H1 (cell line): ENCODE measurements around the gene ZBTB25. TPM values are rescaled to one million over a fixed set of nuclear protein-coding genes. Genes with fewer than 3 reads are reported as not detected.

Source experiments
- CTCF ChIA-PET: fragments of 300-600 bp; sonication (Branson Sonifier 250); formaldehyde crosslinking; loops from one replicate; lab custom pipeline; 2021; ENCODE audit not compliant: partially characterized antibody; lab: Charles Lee
- POLR2A ChIA-PET: fragments of 300-600 bp; sonication (Branson Sonifier 250); formaldehyde crosslinking; loops from one replicate; lab custom pipeline; 2021; ENCODE audit warnings: inconsistent platforms; ENCODE audit not compliant: partially characterized antibody; lab: Charles Lee
- DNase-seq, 2 experiments: peaks; one replicate each; pipeline versions ENCODE4 v3.0.0 to v3.0.0-alpha.2; 2010 to 2022; ENCODE audit warnings: low spot score in 2 of 2, low read depth in 1 of 2, mixed read lengths in 1 of 2
- FAIRE-seq: peaks from 2 replicates; lab custom pipeline; 2011; peaks lifted over from hg19 to GRCh38; lab: Jason Lieb, UNC
- H2AFZ ChIP-seq: 2 replicates; pipeline ENCODE4 v1.8.1; 2012; ENCODE audit warnings: low read length, inconsistent platforms
- H2AK5ac ChIP-seq: 2 replicates; pipeline ENCODE4 v1.6.1; 2013; ENCODE audit warnings: low read depth, low read length
- H2BK120ac ChIP-seq: replicated peaks from 2 replicates; pipeline ENCODE3; 2013; ENCODE audit warnings: low read depth, low read length, inconsistent platforms
- H2BK12ac ChIP-seq: 2 replicates; pipeline ENCODE4 v1.6.1; 2013; ENCODE audit warnings: low read depth, low read length
- H2BK15ac ChIP-seq: 2 replicates; pipeline ENCODE4 v1.6.1; 2013; ENCODE audit warnings: low read length
- H2BK20ac ChIP-seq: 2 replicates; pipeline ENCODE4 v1.6.1; 2013; ENCODE audit warnings: low read length
- H2BK5ac ChIP-seq: 2 replicates; pipeline ENCODE4 v1.6.1; 2013; ENCODE audit warnings: low read depth, low read length
- H3K14ac ChIP-seq: 2 replicates; pipeline ENCODE4 v1.6.1; 2013; ENCODE audit warnings: inconsistent platforms; ENCODE audit not compliant: insufficient read length
- H3K18ac ChIP-seq: 2 replicates; pipeline ENCODE4 v1.6.1; 2013; ENCODE audit warnings: low read length; ENCODE audit errors: extremely low read depth
- H3K23ac ChIP-seq: 2 replicates; pipeline ENCODE4 v1.6.1; 2013; ENCODE audit warnings: inconsistent platforms; ENCODE audit not compliant: insufficient read length
- H3K23me2 ChIP-seq: 2 replicates; pipeline ENCODE4 v1.6.1; 2013; ENCODE audit warnings: low read depth, low read length
- H3K27ac ChIP-seq: 2 replicates; pipeline ENCODE4 v1.6.1; 2011; ENCODE audit warnings: low read depth, low read length, inconsistent platforms
- H3K27me3 ChIP-seq, 4 experiments: replicated peaks in 1 of 4; 1 replicate in 1 of 4; 2 replicates in 3 of 4; pipeline versions ENCODE4 v1.6.1 to v1.8.1; 2011 to 2013; ENCODE audit warnings: low read length in 3 of 4, mild to moderate bottlenecking in 3 of 4, inconsistent platforms in 2 of 4, mixed read lengths in 2 of 4, moderate library complexity in 1 of 4; ENCODE audit not compliant: control insufficient read depth in 3 of 4, insufficient read depth in 3 of 4; ENCODE audit errors: extremely low read depth in 1 of 4
- H3K36me3 ChIP-seq, 4 experiments: 2 replicates each; pipeline versions ENCODE4 v1.6.1 to v1.8.1; 2011 to 2013; ENCODE audit warnings: mild to moderate bottlenecking in 4 of 4, low read length in 3 of 4, moderate library complexity in 2 of 4, control low read depth in 1 of 4, inconsistent platforms in 1 of 4; ENCODE audit not compliant: insufficient read depth in 4 of 4, control insufficient read depth in 2 of 4
- H3K4ac ChIP-seq: replicated peaks from 2 replicates; pipeline ENCODE3; 2013; ENCODE audit warnings: low read length, low read depth, mixed read lengths, inconsistent platforms; ENCODE audit not compliant: insufficient read length
- H3K4me1 ChIP-seq, 4 experiments: replicated peaks in 1 of 4; 1 replicate in 1 of 4; 2 replicates in 3 of 4; pipeline versions ENCODE4 v1.6.1 to v1.8.1; 2011 to 2013; ENCODE audit warnings: low read length in 3 of 4, inconsistent platforms in 2 of 4, mixed read lengths in 1 of 4; ENCODE audit not compliant: insufficient read depth in 4 of 4, control insufficient read depth in 3 of 4
- H3K4me2 ChIP-seq, 2 experiments: 2 replicates each; pipeline versions ENCODE4 v1.6.1 to v1.8.1; 2011 to 2013; ENCODE audit warnings: low read depth in 2 of 2, low read length in 2 of 2, control low read depth in 1 of 2, inconsistent platforms in 1 of 2, mild to moderate bottlenecking in 1 of 2; ENCODE audit not compliant: insufficient read depth in 1 of 2
- H3K4me3 ChIP-seq, 4 experiments: fragments of 200-600, 300-600 bp in 1 of 4; sonication (generic), shearing (Covaris generic), sonication (Bioruptor Twin) in 1 of 4; 2 replicates each; pipeline versions ENCODE4 v1.5.1 to v1.8.1; 2011 to 2016; ENCODE audit warnings: low read length in 4 of 4, low read depth in 3 of 4, control low read depth in 2 of 4, inconsistent platforms in 2 of 4, mild to moderate bottlenecking in 2 of 4, mixed read lengths in 1 of 4, moderate library complexity in 1 of 4; ENCODE audit not compliant: insufficient read depth in 2 of 4; ENCODE audit errors: extremely low read depth in 1 of 4
- H3K56ac ChIP-seq: replicated peaks from 2 replicates; pipeline ENCODE3; 2013; ENCODE audit warnings: low read depth, mild to moderate bottlenecking, mixed read lengths, low read length, inconsistent platforms; ENCODE audit not compliant: insufficient read length
- H3K79me1 ChIP-seq: 2 replicates; pipeline ENCODE4 v1.6.1; 2013; ENCODE audit warnings: low read depth, low read length, control low read depth
- H3K79me2 ChIP-seq, 2 experiments: 2 replicates each; pipeline versions ENCODE4 v1.6.1 to v1.8.1; 2012 to 2013; ENCODE audit warnings: low read length in 2 of 2, mild to moderate bottlenecking in 2 of 2, inconsistent platforms in 1 of 2; ENCODE audit not compliant: insufficient read depth in 2 of 2, control insufficient read depth in 1 of 2
- H3K9ac ChIP-seq, 4 experiments: replicated peaks in 1 of 4; 1 replicate in 1 of 4; 2 replicates in 3 of 4; pipeline versions ENCODE4 v1.6.1 to v1.8.1; 2011 to 2013; ENCODE audit warnings: low read depth in 3 of 4, low read length in 3 of 4, control low read depth in 2 of 4, mild to moderate bottlenecking in 2 of 4, moderate library complexity in 2 of 4, inconsistent platforms in 1 of 4; ENCODE audit errors: extremely low read depth in 1 of 4
- H3K9me3 ChIP-seq, 2 experiments: 2 replicates each; pipeline versions ENCODE4 v1.6.1 to v1.8.1; 2012 to 2013; ENCODE audit warnings: mild to moderate bottlenecking in 2 of 2, moderate library complexity in 2 of 2, control low read depth in 1 of 2, inconsistent platforms in 1 of 2, low read depth in 1 of 2, low read length in 1 of 2, mixed read lengths in 1 of 2; ENCODE audit not compliant: insufficient read depth in 2 of 2
- H4K20me1 ChIP-seq, 2 experiments: replicated peaks in 1 of 2; 2 replicates each; pipeline versions ENCODE3 to v1.8.1; 2011 to 2013; ENCODE audit warnings: inconsistent platforms in 2 of 2, low read length in 2 of 2, mild to moderate bottlenecking in 1 of 2; ENCODE audit not compliant: insufficient read depth in 2 of 2, control insufficient read depth in 1 of 2
- H4K5ac ChIP-seq: 2 replicates; pipeline ENCODE4 v1.6.1; 2013; ENCODE audit warnings: low read length, low read depth, mixed read lengths, inconsistent platforms; ENCODE audit not compliant: insufficient read length
- H4K8ac ChIP-seq: 2 replicates; pipeline ENCODE4 v1.8.0; 2013; ENCODE audit warnings: mild to moderate bottlenecking, moderate library complexity, low read length, inconsistent platforms; ENCODE audit not compliant: insufficient read depth; ENCODE audit errors: extremely low read depth
- H4K91ac ChIP-seq: replicated peaks from 2 replicates; pipeline ENCODE3; 2013; ENCODE audit warnings: low read length, mixed read lengths, inconsistent platforms; ENCODE audit not compliant: insufficient read length
- FOSL1 ChIP-seq: IDR thresholded peaks from 2 replicates; pipeline ENCODE4 v1.6.1; 2011; ENCODE audit warnings: mild to moderate bottlenecking, low read depth, low read length, moderate library complexity; ENCODE audit not compliant: insufficient read depth
- HDAC6 ChIP-seq: IDR thresholded peaks from one replicate; pipeline ENCODE4 v1.7.1; 2012; ENCODE audit warnings: low read depth, mild to moderate bottlenecking, inconsistent platforms, low read length, moderate library complexity
- MAFK ChIP-seq: IDR thresholded peaks from 2 replicates; pipeline ENCODE4 v1.6.1; 2012; ENCODE audit warnings: low read depth, mild to moderate bottlenecking, improper control_type of control experiment, low read length
- MAX ChIP-seq: IDR thresholded peaks from 2 replicates; pipeline ENCODE4 v1.6.1; 2012; ENCODE audit warnings: inconsistent platforms
- PHF8 ChIP-seq: fragments of 200-600 bp; sonication (generic); conservative IDR thresholded peaks from 2 replicates; pipeline ENCODE4 v1.7.1; 2012; ENCODE audit warnings: low read depth, mild to moderate bottlenecking, inconsistent platforms, low read length, moderate library complexity
- POLR2A ChIP-seq, 2 experiments: IDR thresholded peaks; 1 replicate in 1 of 2; 2 replicates in 1 of 2; pipeline ENCODE4 v1.6.1; 2011; ENCODE audit warnings: low read depth in 2 of 2, low read length in 2 of 2, mild to moderate bottlenecking in 2 of 2; ENCODE audit errors: control extremely low read depth in 1 of 2
- SP4 ChIP-seq: IDR thresholded peaks from 2 replicates; pipeline ENCODE4 v1.6.1; 2012; ENCODE audit warnings: low read length, inconsistent platforms
- TBP ChIP-seq: IDR thresholded peaks from 2 replicates; pipeline ENCODE4 v1.6.1; 2011; ENCODE audit warnings: low read depth, low read length, improper control_type of control experiment
- YY1 ChIP-seq: IDR thresholded peaks from 2 replicates; pipeline ENCODE4 v1.6.1; 2011; ENCODE audit warnings: low read depth, mild to moderate bottlenecking, low read length
- WGBS, 2 experiments: shearing (Covaris generic) in 1 of 2; methylation state at CpG; one replicate each; pipeline versions ENCODE4 v1.1.6 to v1.1.7; 2013 to 2015; ENCODE audit warnings: low lambda C conversion rate in 2 of 2, mixed read lengths in 2 of 2, inconsistent platforms in 1 of 2, low coverage in 1 of 2, missing lambda C conversion rate in 1 of 2; ENCODE audit not compliant: insufficient replicate concordance in 2 of 2, insufficient coverage in 1 of 2, insufficient read length in 1 of 2; ENCODE audit errors: extremely low coverage in 1 of 2, missing lambda C conversion rate in 1 of 2; 5-methylcytosine and 5-hydroxymethylcytosine counted together
- polyA plus RNA-seq, 7 experiments: library from polyadenylated mRNA; depleted of rRNA in 3 of 7; stranded (reverse) in 5 of 7; unstranded in 2 of 7; fragments of >200 nt in 5 of 7; fragments of 200-250 nt in 2 of 7; gene quantifications; 1 replicate in 5 of 7; 2 replicates in 1 of 7; 4 replicates in 1 of 7; pipeline versions ENCODE4 v1.2.1 to v1.2.3, GENCODE V29; 2011 to 2013; ENCODE audit warnings: missing spikeins in 2 of 7, mixed read lengths in 2 of 7
- total RNA-seq: library from RNA; stranded (reverse); fragmentation: NEBNext Ultra II Directional; extraction: Animal tissue kit (Norgen Biotek cat#: 25700); gene quantifications from 2 replicates; pipeline ENCODE4 v1.2.1, GENCODE V29; 2021
- TF ChIP-seq, protein P1 (sequence below): IDR thresholded peaks from 2 replicates; pipeline ENCODE4 v1.6.1; 2012; ENCODE audit warnings: inconsistent platforms

ZBTB25 gene
- total and polyA plus RNA-seq, 2 of the 8 experiments (the other 6 are each of a cell fraction or from before 2014, with no cell fraction given): 5.4 to 11.4 TPM

DNA sequence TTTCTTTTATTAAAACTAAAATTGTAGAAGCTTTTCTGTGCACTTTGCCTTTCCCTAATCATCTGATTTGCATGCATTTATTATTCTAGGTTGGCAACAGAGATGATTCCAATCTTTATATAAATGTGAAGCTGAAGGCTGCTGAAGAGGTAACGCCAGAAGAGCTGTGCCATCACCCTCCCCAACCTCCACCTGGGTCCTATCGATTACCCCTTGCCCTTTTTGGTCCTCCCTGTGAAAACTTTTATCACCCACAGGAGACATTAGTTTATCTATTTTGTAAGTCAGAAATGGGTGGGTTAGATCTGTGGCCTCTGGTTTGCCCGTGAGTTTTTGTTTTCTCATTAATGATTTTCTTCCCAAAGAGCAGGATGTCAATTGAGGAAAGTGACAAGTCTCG is 92.6 kb downstream of the ZBTB25 start:
- Histone ChIP-seq H3K14ac (no peak overlapping the region), H2BK20ac (no peak overlapping the region), H3K4me3 (no peak overlapping the region), H2AFZ (no peak overlapping the region), H2BK120ac (no peak overlapping the region), H3K4me1 (peaks cover 0 to 3% (median 0%) of the 10 kb centered on the region in 4 experiments; a peak in 2 of 7 replicates), H3K23ac (no peak overlapping the region), H4K20me1 (peaks cover 0 to 3% of the 10 kb centered on the region in 2 experiments), H3K18ac (no peak overlapping the region), H3K9me3 (no peaks in the 10 kb centered on the region), H3K4me2 (no peak overlapping the region), H3K27ac (no peak overlapping the region), H3K4ac (no peak overlapping the region), H3K79me1 (peaks cover 4% of the 10 kb centered on the region; the same call in 1 of the 2 replicates), H3K56ac (no peak overlapping the region), H3K27me3 (no peaks in the 10 kb centered on the region), H2BK15ac (no peak overlapping the region), H4K91ac (no peak overlapping the region), H3K23me2 (no peaks in the 10 kb centered on the region), H2AK5ac (no peak overlapping the region), H4K5ac (no peak overlapping the region), H2BK12ac (no peak overlapping the region), H3K9ac (no peak overlapping the region), H3K79me2 (peaks cover 0 to 38% of the 10 kb centered on the region in 2 experiments; a peak in 2 of 4 replicates), H3K36me3 (peaks cover 8 to 55% (median 30%) of the 10 kb centered on the region in 4 experiments; a peak in 7 of 8 replicates), H4K8ac (no peak overlapping the region), H2BK5ac (no peak overlapping the region)
- FAIRE-seq: no peak
- WGBS, 2 experiments: 95% methylated on average over 4 of the region's 4 CpGs; no CpG with 5 or more reads in 1 of the 2 experiments
- ChIA-PET CTCF (interaction anchor here (0.7 to 1.5 kb wide), 3 partner anchors 13 to 18 kb away, joined by 3 to 4 read pairs (median 3); no protein-coding TSS in a partner anchor), POLR2A (interaction anchor here (0.6 to 1.8 kb wide), 3 partner anchors 19 to 75 kb away, joined by 4 to 6 read pairs (median 4); no protein-coding TSS in a partner anchor)
- TF ChIP-seq, protein P1, sequence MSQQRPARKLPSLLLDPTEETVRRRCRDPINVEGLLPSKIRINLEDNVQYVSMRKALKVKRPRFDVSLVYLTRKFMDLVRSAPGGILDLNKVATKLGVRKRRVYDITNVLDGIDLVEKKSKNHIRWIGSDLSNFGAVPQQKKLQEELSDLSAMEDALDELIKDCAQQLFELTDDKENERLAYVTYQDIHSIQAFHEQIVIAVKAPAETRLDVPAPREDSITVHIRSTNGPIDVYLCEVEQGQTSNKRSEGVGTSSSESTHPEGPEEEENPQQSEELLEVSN: no peak
- TF ChIP-seq YY1 (no peak), MAX (no peak), SP4 (no peak), PHF8 (no peak), POLR2A (IDR thresholded peaks at IDR 0.05; ENCODE audit: control extremely low read depth in 1 of 2, low read depth in 2 of 2, low read length in 2 of 2) (no peak), HDAC6 (no peak), MAFK (no peak), FOSL1 (no peak), TBP (no peak)
- DNase-seq: no peak
